Measurements from ENCODE around the gene STK25. TPM values are rescaled to one million over a fixed set of nuclear protein-coding genes. Genes with fewer than 3 reads are reported as not detected.

STK25 gene
- total and polyA plus RNA-seq, 2 donors (not counting 3 experiments of a cell fraction or from before 2014, with no cell fraction given): 286 to 715 TPM

- H4K20me1 ChIP-seq (replicated peaks; ENCODE audit: control insufficient read depth, extremely low read depth, insufficient read depth, low read length): no peaks in the 10 kb centered on the region
- POLR2A ChIA-PET: no interaction called here
Measured at GRCh38 chr2:241503776-241504392, 4.5 kb downstream of the STK25 start.

More at GRCh38 chr2:241503776-241504392, 4.5 kb downstream of the STK25 start:
- Histone ChIP-seq H3K9me1 (replicated peaks; ENCODE audit: control insufficient read depth, extremely low read depth, insufficient read depth, low read length) (no peaks in the 10 kb centered on the region), H3K27ac (ENCODE audit: insufficient read depth, low read depth, low read length) (no peak overlapping the region), H3K36me3 (ENCODE audit: control insufficient read depth in 2 of 2, extremely low read depth in 1 of 2, insufficient read depth in 2 of 2, low read length in 2 of 2) (peaks cover 0 to 29% of the 10 kb centered on the region in 2 experiments), H3K9me3 (replicated peaks; ENCODE audit: control insufficient read depth, insufficient read depth, low read length) (no peaks in the 10 kb centered on the region), H3K4me1 (ENCODE audit: control insufficient read depth, extremely low read depth, insufficient read depth, low read length) (peaks cover 11% of the 10 kb centered on the region), H3K4me2 (ENCODE audit: insufficient read depth, low read length) (no peak overlapping the region), H3K4me3 (replicated peaks in 1 of 3; ENCODE audit: insufficient read depth in 1 of 3, low read depth in 1 of 3, low read length in 3 of 3) (no peak overlapping the region), H3K27me3 (ENCODE audit: control insufficient read depth in 2 of 2, insufficient read depth in 2 of 2, low read length in 2 of 2) (no peaks in the 10 kb centered on the region), H3K79me2 (ENCODE audit: control insufficient read depth, insufficient read depth, low read length) (peaks cover 60% of the 10 kb centered on the region), H3K9ac (replicated peaks; ENCODE audit: extremely low read depth, insufficient read depth, low read length) (no peak overlapping the region), H2AFZ (ENCODE audit: low read depth, low read length) (no peak overlapping the region)
- FAIRE-seq (no peak), DNase-seq (ENCODE audit: low read depth, low spot score) (no peak)
- dilution Hi-C loops (cut with MboI; ENCODE audit: extremely low pct_ligation_motif_present, low sequenced_read_pairs): no loop called here
- CTCF ChIA-PET: interaction anchor here (0.8 kb wide), 1 partner anchor 8 kb away, joined by 3 read pairs; no protein-coding TSS in a partner anchor
- TF ChIP-seq MAX (IDR thresholded peaks at IDR 0.05; ENCODE audit: insufficient read depth, insufficient read length) (no peak), CTCF (IDR thresholded peaks at IDR 0.05; ENCODE audit: extremely low read depth in 1 of 2, insufficient read depth in 1 of 2, low read depth in 1 of 2, low read length in 2 of 2) (no peak), GATA2 (IDR thresholded peaks at IDR 0.05; ENCODE audit: insufficient read depth, insufficient read length, low read depth, low read length) (no peak), MYC (IDR thresholded peaks at IDR 0.05; ENCODE audit: low read depth, low read length) (no peak), POLR2AphosphoS5 (IDR thresholded peaks at IDR 0.05; ENCODE audit: insufficient read depth, low read depth, low read length) (no peak), JUN (IDR thresholded peaks at IDR 0.05; ENCODE audit: borderline replicate concordance, insufficient read depth, insufficient read length, low read depth) (no peak), POLR2A (IDR thresholded peaks at IDR 0.05; ENCODE audit: low read depth, low read length) (no peak), EZH2 (IDR thresholded peaks at IDR 0.05; ENCODE audit: borderline replicate concordance, low read depth, low read length, severe bottlenecking) (no peak), FOS (IDR thresholded peaks at IDR 0.05; ENCODE audit: borderline replicate concordance, insufficient read depth, low read length) (no peak)
- intact Hi-C loops (cut with micrococcal nuclease): loop anchor here (10.0 kb wide), 1 partner anchor 371 kb away; no protein-coding TSS in a partner anchor
- no TSS peak for BruUV-seq (replicated peaks)
